Activated CD4-positive, CD25-positive, alpha-beta regulatory T cell treated with anti-CD3 and anti-CD28 coated beads, Interleukin-2, amount 50 U/mL, for 16 hours (primary cell): ENCODE data around the gene OSBPL2.

Experiments
- DNase-seq: peaks from one replicate; pipeline ENCODE4 v3.0.0-alpha.2; 2020; ENCODE audit warnings: low read depth, low spot score

OSBPL2 gene

GRCh38 chr20:62339647-62340062 is 101.3 kb downstream of the OSBPL2 start:
- no peak for DNase-seq

DNA sequence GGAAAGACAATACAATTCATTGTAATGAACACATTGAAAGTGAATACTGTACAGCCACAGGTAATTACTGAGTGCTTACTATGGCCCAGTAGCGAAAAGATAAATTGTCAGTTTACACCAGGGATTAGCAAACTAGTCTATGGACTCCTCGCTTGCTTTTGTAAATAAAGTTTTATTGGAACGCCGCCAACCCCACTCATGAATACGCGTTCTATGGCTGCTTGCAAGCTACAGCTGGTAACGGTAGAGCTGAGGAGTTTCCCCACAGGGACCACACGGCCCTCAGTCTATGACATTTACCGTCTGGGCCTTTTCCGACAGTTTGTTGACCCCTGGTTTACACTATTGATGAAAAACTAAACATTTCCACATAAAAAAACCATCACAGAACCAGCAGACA is 104.6 kb downstream of the OSBPL2 start:
- no peak for DNase-seq

DNA sequence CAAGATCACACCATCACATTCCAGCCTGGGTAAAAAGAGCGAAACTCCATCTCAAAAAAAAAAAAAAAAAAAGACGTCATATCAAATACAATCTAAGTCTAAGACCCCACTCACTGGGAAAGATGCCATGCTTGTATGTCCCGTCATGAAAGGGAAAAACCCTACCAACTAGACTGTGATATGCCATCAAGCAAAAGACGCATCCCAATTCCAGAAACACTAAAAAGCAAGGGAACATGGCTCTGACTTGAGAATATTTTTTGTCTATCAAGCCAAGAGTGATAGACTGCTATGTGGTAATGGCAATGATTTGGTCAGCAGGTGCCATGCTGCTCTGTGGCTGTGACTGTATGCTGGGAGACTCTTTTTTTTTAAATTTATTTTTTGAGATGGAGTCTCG is 105.8 kb downstream of the OSBPL2 start:
- DNase-seq = no peak

GRCh38 chr20:62344782-62345181 is 106.5 kb downstream of the OSBPL2 start:
- no peak for DNase-seq
